ENCODE measurements around the gene EXOSC7. TPM values are rescaled to one million over a fixed set of nuclear protein-coding genes. Genes with fewer than 3 reads are reported as not detected.

EXOSC7 gene
- total and polyA plus RNA-seq, 2 experiments from 2014 or later: 31.1 to 53.5 TPM

DNA sequence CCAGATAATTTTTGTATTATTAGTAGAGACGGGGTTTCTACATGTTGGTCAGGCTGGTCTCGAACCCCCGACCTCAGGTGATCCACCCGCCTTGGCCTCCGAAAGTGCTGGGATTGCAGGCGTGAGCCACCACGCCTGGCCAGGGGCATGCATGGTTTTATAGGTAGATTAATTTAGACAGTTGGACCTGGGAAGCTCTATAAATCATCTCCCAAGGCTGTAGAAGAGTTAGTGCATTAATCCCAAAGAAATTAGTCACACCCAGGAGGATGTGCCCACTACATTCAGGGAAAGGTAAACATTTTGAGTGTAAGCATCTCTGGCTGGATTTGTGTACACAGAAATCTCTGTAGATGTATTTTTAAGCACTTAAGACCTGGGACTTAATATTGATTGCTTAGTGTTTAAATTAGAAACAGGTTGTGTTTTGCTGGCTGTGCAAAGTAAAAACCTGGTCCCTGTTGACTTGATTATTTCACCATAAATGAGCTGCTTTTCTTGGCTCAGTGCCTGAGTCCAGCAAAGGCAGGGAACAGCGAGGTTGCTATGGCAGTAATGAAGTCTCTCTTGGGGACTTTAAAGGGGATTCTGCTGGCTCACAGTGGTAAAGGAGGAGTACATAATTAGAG, 19.2 kb downstream of the EXOSC7 start:
- no peaks in the 10 kb centered on the region for H4K20me1 ChIP-seq (ENCODE audit: insufficient read depth)
- no peak overlapping the region for H3K4me3 ChIP-seq
- TF ChIP-seq EZH2 (IDR thresholded peaks at IDR 0.05; ENCODE audit: insufficient read depth, poor library complexity, severe bottlenecking) (no peak), EZH2phosphoT487 (IDR thresholded peaks at IDR 0.05; ENCODE audit: insufficient read depth, low read depth) (no peak)
- in situ Hi-C loops (cut with MboI): no loop called here
- peak; percentile 68 for DNase-seq
- H3K9me3 ChIP-seq (ENCODE audit: low read depth): no peaks in the 10 kb centered on the region
- H3K9me2 ChIP-seq (ENCODE audit: insufficient read depth): no peaks in the 10 kb centered on the region
- H3K27me3 ChIP-seq (replicated peaks; ENCODE audit: insufficient read depth): no peaks in the 10 kb centered on the region
- H3K4me1 ChIP-seq (ENCODE audit: insufficient read depth): peaks cover 37% of the 10 kb centered on the region
- peaks cover 15% of the 10 kb centered on the region; the same call in 1 of the 2 replicates for H3K36me3 ChIP-seq (ENCODE audit: low read depth)
- H3K79me2 ChIP-seq (ENCODE audit: insufficient read depth): peaks cover 50% of the 10 kb centered on the region
- H3K9ac ChIP-seq: 0 out of 2 replicates have a peak overlapping the region, but pooled peaks have one; percentile 0
- peak overlapping the region; percentile 83; the same call in 1 of the 2 replicates for H3K27ac ChIP-seq
- no peak overlapping the region for H2AFZ ChIP-seq
- peaks cover 48% of the 10 kb centered on the region for H3F3A ChIP-seq (ENCODE audit: insufficient read depth)
- WGBS, 2 experiments (ENCODE audit: low coverage in 1 of 2, low lambda C conversion rate in 2 of 2, missing lambda C conversion rate in 2 of 2): 84 to 87% methylated on average over 8 of the region's 8 CpGs
- no peak overlapping the region for H3K4me2 ChIP-seq (ENCODE audit: unreplicated experiment)

DNA sequence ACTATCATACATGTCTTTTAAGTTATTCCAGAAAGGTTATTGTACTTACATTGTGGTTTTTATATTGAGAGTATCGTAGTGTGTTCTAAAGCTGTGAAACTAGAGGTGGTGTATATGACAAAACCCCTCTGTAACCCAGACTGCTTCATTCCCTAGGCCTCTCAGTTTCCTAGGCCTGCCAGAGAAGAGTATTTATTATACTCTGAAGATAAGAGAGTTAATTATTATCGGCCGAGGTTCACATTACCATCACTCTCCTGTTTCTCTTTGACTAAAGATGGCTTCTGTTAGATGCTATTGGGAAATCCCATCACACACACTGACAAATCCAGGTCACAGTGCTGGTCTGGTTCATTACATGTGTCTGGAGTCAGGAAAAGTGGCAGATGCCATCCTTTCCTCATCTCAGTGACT, 20.5 kb downstream of the EXOSC7 start:
- in situ Hi-C loops (cut with MboI): no loop called here
- H3F3A ChIP-seq (ENCODE audit: insufficient read depth): peaks cover 44% of the 10 kb centered on the region
- H3K9me2 ChIP-seq (ENCODE audit: insufficient read depth): no peaks in the 10 kb centered on the region
- 87 to 90% methylated on average over 3 of the region's 3 CpGs for WGBS, 2 experiments (ENCODE audit: low coverage in 1 of 2, low lambda C conversion rate in 2 of 2, missing lambda C conversion rate in 2 of 2)
- no peak overlapping the region for H2AFZ ChIP-seq
- H4K20me1 ChIP-seq (ENCODE audit: insufficient read depth): no peaks in the 10 kb centered on the region
- peaks cover 40% of the 10 kb centered on the region for H3K79me2 ChIP-seq (ENCODE audit: insufficient read depth)
- no peak overlapping the region for H3K9ac ChIP-seq
- no peak overlapping the region for H3K4me2 ChIP-seq (ENCODE audit: unreplicated experiment)
- TF ChIP-seq EZH2 (IDR thresholded peaks at IDR 0.05; ENCODE audit: insufficient read depth, poor library complexity, severe bottlenecking): no peak
- TF ChIP-seq EZH2phosphoT487 (IDR thresholded peaks at IDR 0.05; ENCODE audit: insufficient read depth, low read depth): no peak
- peaks cover 37% of the 10 kb centered on the region for H3K4me1 ChIP-seq (ENCODE audit: insufficient read depth)
- DNase-seq: no peak
- no peaks in the 10 kb centered on the region for H3K27me3 ChIP-seq (replicated peaks; ENCODE audit: insufficient read depth)
- H3K9me3 ChIP-seq (ENCODE audit: low read depth): no peaks in the 10 kb centered on the region
- no peak overlapping the region for H3K27ac ChIP-seq
- H3K36me3 ChIP-seq (ENCODE audit: low read depth): peaks cover 17% of the 10 kb centered on the region; the same call in 1 of the 2 replicates
- H3K4me3 ChIP-seq: no peak overlapping the region

DNA sequence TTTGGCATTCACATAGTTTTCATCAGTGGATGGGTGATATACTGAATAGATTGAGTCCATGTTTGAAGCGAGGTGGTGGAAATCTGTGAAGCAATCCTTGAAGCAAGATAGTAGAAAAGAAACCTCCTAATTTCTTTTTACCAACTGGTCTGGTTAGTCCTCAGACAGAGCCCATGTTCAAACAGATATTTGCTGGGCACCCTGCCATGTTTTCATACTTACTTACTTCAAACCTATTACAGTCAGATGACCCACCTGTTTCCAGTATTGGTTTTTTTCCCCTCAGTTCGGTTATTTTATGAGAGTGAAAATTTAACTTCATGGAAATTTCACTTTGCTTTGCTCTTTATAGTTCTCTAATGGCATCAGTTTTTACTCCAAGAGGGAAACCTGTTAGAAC, 23.7 kb downstream of the EXOSC7 start:
- Histone ChIP-seq H3K79me2 (ENCODE audit: insufficient read depth) (peaks cover 24% of the 10 kb centered on the region), H3K9ac (no peak overlapping the region), H3K4me1 (ENCODE audit: insufficient read depth) (peaks cover 13% of the 10 kb centered on the region), H3K9me3 (ENCODE audit: low read depth) (no peaks in the 10 kb centered on the region), H3K4me3 (no peak overlapping the region), H4K20me1 (ENCODE audit: insufficient read depth) (no peaks in the 10 kb centered on the region), H3K27ac (no peak overlapping the region), H3K4me2 (ENCODE audit: unreplicated experiment) (no peak overlapping the region), H3K27me3 (replicated peaks; ENCODE audit: insufficient read depth) (no peaks in the 10 kb centered on the region), H3F3A (ENCODE audit: insufficient read depth) (0 out of 2 replicates have a peak, but pooled peaks cover 12% of the 10 kb centered on the region), H3K36me3 (ENCODE audit: low read depth) (peaks cover 26% of the 10 kb centered on the region; the same call in 1 of the 2 replicates), H2AFZ (no peak overlapping the region), H3K9me2 (ENCODE audit: insufficient read depth) (no peaks in the 10 kb centered on the region)
- in situ Hi-C loops (cut with MboI): no loop called here
- 97% methylated on average over 2 of the region's 2 CpGs for WGBS, 2 experiments (ENCODE audit: low coverage in 1 of 2, low lambda C conversion rate in 2 of 2, missing lambda C conversion rate in 2 of 2)
- no peak for DNase-seq
- no peak for TF ChIP-seq EZH2 (IDR thresholded peaks at IDR 0.05; ENCODE audit: insufficient read depth, poor library complexity, severe bottlenecking)
- no peak for TF ChIP-seq EZH2phosphoT487 (IDR thresholded peaks at IDR 0.05; ENCODE audit: insufficient read depth, low read depth)

DNA sequence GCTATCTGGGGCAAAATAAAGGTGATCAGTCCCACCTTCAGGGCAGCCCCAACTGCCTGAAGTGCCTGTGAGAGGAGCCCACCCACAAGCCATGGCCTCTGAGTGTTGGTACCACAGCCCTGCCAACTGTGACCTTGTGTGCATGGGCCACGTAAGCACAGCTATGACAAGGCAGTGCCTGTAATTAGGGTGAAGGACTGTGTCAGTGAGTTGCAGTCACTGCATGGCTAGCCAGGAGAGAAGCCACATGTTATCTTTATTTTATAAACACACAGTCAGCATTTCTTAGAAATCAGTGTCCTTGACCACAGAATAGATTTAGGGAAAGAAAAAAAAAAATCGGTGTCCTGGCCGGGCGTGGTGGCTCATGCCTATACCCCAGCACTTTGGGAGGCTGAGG, 24.8 kb downstream of the EXOSC7 start:
- peaks cover 34% of the 10 kb centered on the region for H3K36me3 ChIP-seq (ENCODE audit: low read depth)

More for the DNA sequence above, 24.8 kb downstream of the EXOSC7 start:
- Histone ChIP-seq H3K9me2 (ENCODE audit: insufficient read depth) (no peaks in the 10 kb centered on the region), H3K4me3 (no peak overlapping the region), H3K9me3 (ENCODE audit: low read depth) (no peaks in the 10 kb centered on the region), H2AFZ (no peak overlapping the region), H3K4me2 (ENCODE audit: unreplicated experiment) (no peak overlapping the region), H3F3A (ENCODE audit: insufficient read depth) (0 out of 2 replicates have a peak, but pooled peaks cover 1% of the 10 kb centered on the region), H3K4me1 (ENCODE audit: insufficient read depth) (peaks cover 3% of the 10 kb centered on the region), H3K27me3 (replicated peaks; ENCODE audit: insufficient read depth) (no peaks in the 10 kb centered on the region), H3K9ac (no peak overlapping the region), H3K27ac (no peak overlapping the region), H3K79me2 (ENCODE audit: insufficient read depth) (peaks cover 15% of the 10 kb centered on the region), H4K20me1 (ENCODE audit: insufficient read depth) (no peaks in the 10 kb centered on the region)
- no peak for DNase-seq
- in situ Hi-C loops (cut with MboI): no loop called here
- 94 to 100% methylated on average over 4 of the region's 4 CpGs for WGBS, 2 experiments (ENCODE audit: low coverage in 1 of 2, low lambda C conversion rate in 2 of 2, missing lambda C conversion rate in 2 of 2)
- TF ChIP-seq EZH2phosphoT487 (IDR thresholded peaks at IDR 0.05; ENCODE audit: insufficient read depth, low read depth): no peak
- no peak for TF ChIP-seq EZH2 (IDR thresholded peaks at IDR 0.05; ENCODE audit: insufficient read depth, poor library complexity, severe bottlenecking)

All from GM23248 (cell line).